GM18502 (cell line): Measurements from ENCODE around the gene NEAT1.

ENCODE experiments used
- ATAC-seq: cut with Tn5 transposase; IDR thresholded peaks from one replicate; pipeline ENCODE4 v1.9.1; 2021; ENCODE audit warnings: mild to moderate bottlenecking; ENCODE audit not compliant: unreplicated experiment, poor library complexity

Gene NEAT1

DNA sequence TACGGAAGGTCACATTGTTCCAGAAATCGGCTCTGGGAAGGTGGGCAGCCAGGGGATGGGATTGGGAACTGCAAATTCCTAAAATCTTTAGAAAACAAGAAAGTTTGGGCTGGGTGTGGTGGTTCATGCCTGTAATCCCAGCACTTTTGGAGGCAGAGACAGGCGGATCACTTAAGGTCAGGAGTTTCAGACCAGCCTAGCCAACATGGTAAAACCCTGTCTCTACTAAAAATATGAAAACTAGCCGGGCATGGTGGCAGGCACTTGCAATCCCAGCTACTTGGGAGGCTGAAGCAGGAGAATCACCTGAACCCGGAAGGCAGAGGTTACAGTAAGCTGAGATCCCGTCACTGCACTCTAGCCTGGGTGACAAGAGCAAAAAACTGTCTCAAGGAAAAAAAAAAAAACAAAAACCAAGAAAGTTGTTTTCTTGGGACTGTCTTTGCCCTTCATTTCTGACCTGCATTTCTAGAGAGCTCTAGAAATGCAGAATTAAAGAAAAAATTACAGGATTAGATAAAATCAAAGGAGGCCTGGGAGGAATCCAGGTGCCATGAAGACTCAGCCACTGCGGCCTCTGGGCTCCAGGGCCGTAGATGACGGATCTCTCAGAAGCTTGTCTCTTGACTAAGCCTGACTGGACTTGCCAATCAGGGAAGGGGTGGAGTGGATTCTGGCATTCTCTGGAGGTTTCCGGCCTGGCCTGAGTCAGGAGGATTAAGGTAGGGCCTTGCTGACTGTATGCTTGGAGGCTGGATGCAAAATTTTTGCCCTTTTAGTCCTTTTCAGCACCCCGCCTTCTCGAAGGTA, 71.0 kb downstream of the NEAT1 start:
- no peak for ATAC-seq
